Hepatocyte (in vitro differentiated cells): ENCODE results near the gene R3HDM4.

Source experiments
- CTCF ChIP-seq: fragments of 200-600 bp; sonication (generic); IDR thresholded peaks from 2 replicates; pipeline ENCODE4 v1.5.1; 2016; ENCODE audit warnings: antibody characterized with exemption, mild to moderate bottlenecking; ENCODE audit not compliant: poor library complexity
- EZH2 ChIP-seq: fragments of 200-600 bp; sonication (generic); IDR thresholded peaks from 2 replicates; pipeline ENCODE4 v1.6.1; 2016; ENCODE audit warnings: antibody characterized with exemption, mild to moderate bottlenecking, borderline replicate concordance
- EZH2phosphoT487 ChIP-seq: fragments of 200-600 bp; sonication (generic); IDR thresholded peaks from one replicate; pipeline ENCODE4 v1.6.1; 2018; ENCODE audit warnings: antibody characterized with exemption, mild to moderate bottlenecking, low read depth, moderate library complexity; ENCODE audit not compliant: unreplicated experiment, severe bottlenecking

- TF ChIP-seq CTCF (no peak), EZH2phosphoT487 (no peak), EZH2 (no peak)
These were observed 29.2 kb upstream of the R3HDM4 start for GRCh38 chr19:942133-942645.
